B cell (primary cell): ENCODE results near the gene COG5. TPM values are rescaled to one million over a fixed set of nuclear protein-coding genes. Genes with fewer than 3 reads are reported as not detected.

Source experiments
- ATAC-seq: fragments of 200-7000 bp; cut with Tn5 transposase; one replicate; pipeline ENCODE4 v1.10.0; 2021; ENCODE audit warnings: low read depth, mild to moderate bottlenecking, moderate number of reproducible peaks, moderate library complexity
- CTCF ChIA-PET: fragments of 350-600 bp; sonication (Branson Sonifier 250); formaldehyde crosslinking; loops from one replicate; lab custom pipeline; 2021; ENCODE audit warnings: antibody characterized with exemption, inconsistent platforms; lab: Charles Lee
- POLR2A ChIA-PET: fragments of 350-600 bp; sonication (Branson Sonifier 250); formaldehyde crosslinking; loops from one replicate; lab custom pipeline; 2021; ENCODE audit warnings: antibody characterized with exemption; lab: Charles Lee
- DNase-seq: peaks from one replicate; pipeline ENCODE4 v3.0.0; 2013
- H2AFZ ChIP-seq: 2 replicates; pipeline ENCODE4 v1.6.1; 2012; ENCODE audit warnings: mild to moderate bottlenecking, low read depth, low read length; ENCODE audit not compliant: insufficient read depth, poor library complexity, severe bottlenecking
- H3K27ac ChIP-seq, 2 donors: 1 replicate in 1 of 2; 2 replicates in 1 of 2; pipeline ENCODE4 v1.5.1; 2012 to 2013; ENCODE audit warnings: low read length in 2 of 2, mild to moderate bottlenecking in 2 of 2, moderate library complexity in 1 of 2
- H3K27me3 ChIP-seq, 4 experiments: fragments of 200-600 bp in 1 of 4; sonication (generic) in 1 of 4; replicated peaks in 1 of 4; 1 replicate in 2 of 4; 2 replicates in 2 of 4; pipeline versions ENCODE4 v1.6.1 to v1.7.0; 2013 to 2016; ENCODE audit warnings: low read length in 3 of 4, mild to moderate bottlenecking in 2 of 4, mixed read lengths in 1 of 4, moderate library complexity in 1 of 4; ENCODE audit not compliant: insufficient read depth in 4 of 4, control insufficient read depth in 3 of 4; ENCODE audit errors: control extremely low read depth in 1 of 4
- H3K36me3 ChIP-seq, 2 experiments: replicated peaks in 1 of 2; 1 replicate in 1 of 2; 2 replicates in 1 of 2; pipeline versions ENCODE4 v1.6.1 to v1.7.1; 2013; ENCODE audit warnings: low read length in 1 of 2; ENCODE audit not compliant: insufficient read depth in 2 of 2, control insufficient read depth in 1 of 2; ENCODE audit errors: control extremely low read depth in 1 of 2, extremely low read depth in 1 of 2
- H3K4me1 ChIP-seq, 2 donors: fragments of 200-600 bp in 1 of 2; sonication (generic) in 1 of 2; 1 replicate in 1 of 2; 2 replicates in 1 of 2; pipeline versions ENCODE4 v1.5.1 to v1.6.1; 2013 to 2017; ENCODE audit warnings: low read length in 2 of 2; ENCODE audit not compliant: control insufficient read depth in 2 of 2, insufficient read depth in 2 of 2
- H3K4me2 ChIP-seq: replicated peaks from 2 replicates; pipeline ENCODE3; 2012; ENCODE audit warnings: mild to moderate bottlenecking, low read depth, low read length; ENCODE audit not compliant: poor library complexity, severe bottlenecking
- H3K4me3 ChIP-seq, 5 experiments: fragments of 200-600 bp in 1 of 5; sonication (generic) in 1 of 5; 1 replicate in 3 of 5; 2 replicates in 2 of 5; pipeline versions ENCODE4 v1.5.1 to v1.7.0; 2011 to 2016; ENCODE audit warnings: low read length in 4 of 5, mild to moderate bottlenecking in 4 of 5, low read depth in 2 of 5, control low read depth in 1 of 5, moderate library complexity in 1 of 5; ENCODE audit not compliant: insufficient read depth in 1 of 5; ENCODE audit errors: control extremely low read depth in 1 of 5, extremely low read depth in 1 of 5
- H3K79me2 ChIP-seq: fragments of 200-600 bp; sonication (generic); one replicate; pipeline ENCODE4 v1.6.0; 2016; ENCODE audit warnings: low read length; ENCODE audit not compliant: control insufficient read depth, insufficient read depth
- H3K9ac ChIP-seq: fragments of 200-600 bp; sonication (generic); 2 replicates; pipeline ENCODE4 v1.6.1; 2017; ENCODE audit warnings: mild to moderate bottlenecking, low read length, moderate library complexity
- H3K9me3 ChIP-seq, 3 donors: one replicate each; pipeline versions ENCODE4 v1.6.1 to v1.7.1; 2013; ENCODE audit warnings: low read length in 2 of 3; ENCODE audit not compliant: control insufficient read depth in 2 of 3, insufficient read depth in 1 of 3; ENCODE audit errors: control extremely low read depth in 1 of 3
- H4K20me1 ChIP-seq: 2 replicates; pipeline ENCODE4 v1.6.0; 2012; ENCODE audit warnings: mild to moderate bottlenecking, low read length; ENCODE audit not compliant: insufficient read depth, control insufficient read depth, poor library complexity, severe bottlenecking
- H3K27ac Mint-ChIP-seq: one replicate; pipeline ENCODE4 v1.8.0; 2021; ENCODE audit warnings: mixed read lengths
- H3K27me3 Mint-ChIP-seq: one replicate; pipeline ENCODE4 v1.8.0; 2021; ENCODE audit warnings: mixed read lengths
- H3K4me1 Mint-ChIP-seq: one replicate; pipeline ENCODE4 v1.8.0; 2021; ENCODE audit warnings: mixed read lengths
- H3K4me3 Mint-ChIP-seq: one replicate; pipeline ENCODE4 v1.8.0; 2021; ENCODE audit warnings: mixed read lengths
- H3K9me3 Mint-ChIP-seq: one replicate; pipeline ENCODE4 v1.8.0; 2022; ENCODE audit warnings: mixed read lengths; ENCODE audit not compliant: insufficient read depth
- CTCF ChIP-seq: fragments of 200-600 bp; IDR thresholded peaks from one replicate; pipeline ENCODE4 v1.8.0; 2022; ENCODE audit warnings: antibody characterized with exemption, mild to moderate bottlenecking
- EZH2 ChIP-seq: IDR thresholded peaks from 2 replicates; pipeline ENCODE4 v1.6.1; 2012; ENCODE audit warnings: borderline replicate concordance, low read depth, mild to moderate bottlenecking, moderate library complexity, low read length; ENCODE audit not compliant: insufficient read depth, poor library complexity, severe bottlenecking
- WGBS: methylation state at CpG from one replicate; pipeline ENCODE4 v1.1.5; 2013; ENCODE audit warnings: missing lambda C conversion rate; ENCODE audit not compliant: insufficient coverage; 5-methylcytosine and 5-hydroxymethylcytosine counted together
- intact Hi-C: fragments of 100-400 bp; cut with micrococcal nuclease; formaldehyde crosslinking; loops from one replicate; pipeline ENCODE4 v1.10.0; 2022
- polyA plus RNA-seq: library from polyadenylated mRNA; depleted of rRNA; stranded (reverse); fragments of >200 nt; gene quantifications from 2 replicates; pipeline ENCODE4 v1.2.3, GENCODE V29; 2012
- total RNA-seq, 2 donors: library from RNA; stranded (reverse); fragments of 120-200 nt in 1 of 2; gene quantifications; 1 replicate in 1 of 2; 2 replicates in 1 of 2; pipeline versions ENCODE4 v1.2.3 to v1.2.4, GENCODE V29; 2013 to 2022

COG5 gene
- total and polyA plus RNA-seq, 2 donors (not counting 1 experiment from before 2014, with no cell fraction given), result 7.0 to 73.0 TPM

DNA sequence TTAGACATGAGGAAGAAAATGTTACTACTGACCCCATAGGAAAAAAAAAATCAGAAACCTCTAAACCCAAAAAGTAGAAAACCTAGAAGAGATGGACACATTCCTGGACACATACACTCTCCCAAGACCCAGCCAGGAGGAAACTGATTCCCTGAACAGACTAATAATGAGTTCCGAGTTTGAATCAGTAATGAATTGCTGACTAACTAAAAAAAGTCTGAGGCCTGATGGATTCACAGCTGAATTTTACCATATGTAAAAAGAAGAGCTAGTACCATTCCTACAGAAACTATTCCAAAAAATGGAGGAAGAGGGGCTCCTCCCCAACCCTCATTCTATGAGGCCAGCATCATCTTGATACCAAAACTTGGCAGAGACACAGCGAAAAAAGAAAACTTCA, 319.1 kb downstream of the COG5 start:
- POLR2A ChIA-PET, result no interaction called here
- WGBS, result no CpG with 5 or more reads among the region's 2 CpGs
- CTCF ChIA-PET, result no interaction called here

GRCh38 chr7:107242267-107242666, 321.5 kb downstream of the COG5 start:
- H3K4me3 ChIP-seq, result no peak overlapping the region

More for the DNA sequence above, 319.1 kb downstream of the COG5 start:
- H3K27ac ChIP-seq, result no peak overlapping the region
- H3K27me3 Mint-ChIP-seq, result no peaks in the 10 kb centered on the region
- no peaks in the 10 kb centered on the region for H3K27me3 ChIP-seq
- no peaks in the 10 kb centered on the region for H3K4me1 ChIP-seq
- no peak overlapping the region for H3K27ac Mint-ChIP-seq
- H4K20me1 ChIP-seq, result peaks cover 6% of the 10 kb centered on the region
- no peak for ATAC-seq
- H3K4me2 ChIP-seq, result no peak overlapping the region
- H3K4me3 Mint-ChIP-seq, result no peak overlapping the region
- H3K9me3 Mint-ChIP-seq, result peaks cover 6% of the 10 kb centered on the region
- no peak for DNase-seq
- H3K4me1 Mint-ChIP-seq, result no peaks in the 10 kb centered on the region
- H3K36me3 ChIP-seq, result peaks cover 6 to 27% of the 10 kb centered on the region in 2 experiments
- intact Hi-C loops, result no loop called here
- TF ChIP-seq EZH2 (no peak), CTCF (no peak)
- H2AFZ ChIP-seq, result no peak overlapping the region
- no peak overlapping the region for H3K4me3 ChIP-seq
- no peak overlapping the region for H3K9ac ChIP-seq
- H3K9me3 ChIP-seq, result peaks cover 0 to 4% (median 2%) of the 10 kb centered on the region in 3 donors
- no peaks in the 10 kb centered on the region for H3K79me2 ChIP-seq

More at GRCh38 chr7:107242267-107242666, 321.5 kb downstream of the COG5 start:
- intact Hi-C loops, result no loop called here
- no peak overlapping the region for H2AFZ ChIP-seq
- WGBS, result 98% methylated on average over 4 of the region's 4 CpGs
- H3K27me3 ChIP-seq, result no peaks in the 10 kb centered on the region
- Mint-ChIP-seq H3K27me3 (no peaks in the 10 kb centered on the region), H3K4me3 (no peak overlapping the region), H3K4me1 (no peaks in the 10 kb centered on the region), H3K9me3 (peaks cover 6% of the 10 kb centered on the region), H3K27ac (no peak overlapping the region)
- ChIA-PET POLR2A (no interaction called here), CTCF (no interaction called here)
- H3K36me3 ChIP-seq, result peaks cover 3 to 30% of the 10 kb centered on the region in 2 experiments
- TF ChIP-seq EZH2 (no peak), CTCF (no peak)
- H3K27ac ChIP-seq, result no peak overlapping the region
- no peaks in the 10 kb centered on the region for H3K79me2 ChIP-seq
- peaks cover 6% of the 10 kb centered on the region for H4K20me1 ChIP-seq
- H3K9ac ChIP-seq, result no peak overlapping the region
- DNase-seq, result no peak
- peaks cover 0 to 4% (median 2%) of the 10 kb centered on the region in 3 donors for H3K9me3 ChIP-seq
- no peak for ATAC-seq
- no peaks in the 10 kb centered on the region for H3K4me1 ChIP-seq
- H3K4me2 ChIP-seq, result no peak overlapping the region
